Measurements from ENCODE around the gene UBE3C.

DNA sequence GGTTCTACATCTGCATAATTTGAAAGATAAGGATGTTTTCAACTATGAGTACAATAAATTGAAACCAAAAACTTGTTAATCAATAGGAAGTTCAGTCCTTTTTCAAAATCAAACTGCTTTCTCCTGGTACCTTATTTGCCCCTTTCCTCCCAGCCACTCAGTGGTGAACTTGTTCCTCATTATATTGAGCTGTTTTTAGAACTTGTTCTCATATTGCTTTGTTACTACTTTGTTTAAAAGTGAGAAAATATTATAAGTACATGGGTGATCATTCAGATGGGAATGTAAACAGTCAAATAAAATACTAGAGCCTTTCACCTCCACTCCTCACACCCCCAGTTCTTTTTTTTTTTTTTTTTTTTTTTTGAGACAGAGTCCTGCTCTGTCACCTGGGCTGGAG is 17.2 kb downstream of the UBE3C start:
- TF ChIP-seq, protein P1, sequence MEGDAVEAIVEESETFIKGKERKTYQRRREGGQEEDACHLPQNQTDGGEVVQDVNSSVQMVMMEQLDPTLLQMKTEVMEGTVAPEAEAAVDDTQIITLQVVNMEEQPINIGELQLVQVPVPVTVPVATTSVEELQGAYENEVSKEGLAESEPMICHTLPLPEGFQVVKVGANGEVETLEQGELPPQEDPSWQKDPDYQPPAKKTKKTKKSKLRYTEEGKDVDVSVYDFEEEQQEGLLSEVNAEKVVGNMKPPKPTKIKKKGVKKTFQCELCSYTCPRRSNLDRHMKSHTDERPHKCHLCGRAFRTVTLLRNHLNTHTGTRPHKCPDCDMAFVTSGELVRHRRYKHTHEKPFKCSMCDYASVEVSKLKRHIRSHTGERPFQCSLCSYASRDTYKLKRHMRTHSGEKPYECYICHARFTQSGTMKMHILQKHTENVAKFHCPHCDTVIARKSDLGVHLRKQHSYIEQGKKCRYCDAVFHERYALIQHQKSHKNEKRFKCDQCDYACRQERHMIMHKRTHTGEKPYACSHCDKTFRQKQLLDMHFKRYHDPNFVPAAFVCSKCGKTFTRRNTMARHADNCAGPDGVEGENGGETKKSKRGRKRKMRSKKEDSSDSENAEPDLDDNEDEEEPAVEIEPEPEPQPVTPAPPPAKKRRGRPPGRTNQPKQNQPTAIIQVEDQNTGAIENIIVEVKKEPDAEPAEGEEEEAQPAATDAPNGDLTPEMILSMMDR (IDR thresholded peaks at IDR 0.05; ENCODE audit: poor library complexity, severe bottlenecking): no peak
- TF ChIP-seq, protein P2, sequence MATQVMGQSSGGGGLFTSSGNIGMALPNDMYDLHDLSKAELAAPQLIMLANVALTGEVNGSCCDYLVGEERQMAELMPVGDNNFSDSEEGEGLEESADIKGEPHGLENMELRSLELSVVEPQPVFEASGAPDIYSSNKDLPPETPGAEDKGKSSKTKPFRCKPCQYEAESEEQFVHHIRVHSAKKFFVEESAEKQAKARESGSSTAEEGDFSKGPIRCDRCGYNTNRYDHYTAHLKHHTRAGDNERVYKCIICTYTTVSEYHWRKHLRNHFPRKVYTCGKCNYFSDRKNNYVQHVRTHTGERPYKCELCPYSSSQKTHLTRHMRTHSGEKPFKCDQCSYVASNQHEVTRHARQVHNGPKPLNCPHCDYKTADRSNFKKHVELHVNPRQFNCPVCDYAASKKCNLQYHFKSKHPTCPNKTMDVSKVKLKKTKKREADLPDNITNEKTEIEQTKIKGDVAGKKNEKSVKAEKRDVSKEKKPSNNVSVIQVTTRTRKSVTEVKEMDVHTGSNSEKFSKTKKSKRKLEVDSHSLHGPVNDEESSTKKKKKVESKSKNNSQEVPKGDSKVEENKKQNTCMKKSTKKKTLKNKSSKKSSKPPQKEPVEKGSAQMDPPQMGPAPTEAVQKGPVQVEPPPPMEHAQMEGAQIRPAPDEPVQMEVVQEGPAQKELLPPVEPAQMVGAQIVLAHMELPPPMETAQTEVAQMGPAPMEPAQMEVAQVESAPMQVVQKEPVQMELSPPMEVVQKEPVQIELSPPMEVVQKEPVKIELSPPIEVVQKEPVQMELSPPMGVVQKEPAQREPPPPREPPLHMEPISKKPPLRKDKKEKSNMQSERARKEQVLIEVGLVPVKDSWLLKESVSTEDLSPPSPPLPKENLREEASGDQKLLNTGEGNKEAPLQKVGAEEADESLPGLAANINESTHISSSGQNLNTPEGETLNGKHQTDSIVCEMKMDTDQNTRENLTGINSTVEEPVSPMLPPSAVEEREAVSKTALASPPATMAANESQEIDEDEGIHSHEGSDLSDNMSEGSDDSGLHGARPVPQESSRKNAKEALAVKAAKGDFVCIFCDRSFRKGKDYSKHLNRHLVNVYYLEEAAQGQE (IDR thresholded peaks at IDR 0.05; ENCODE audit: borderline replicate concordance): no peak
- TF ChIP-seq EP300 (conservative IDR thresholded peaks at IDR 0.05; ENCODE audit: poor library complexity, severe bottlenecking) (no peak), POLR2AphosphoS5 (IDR thresholded peaks at IDR 0.05) (no peak), EZH2 (IDR thresholded peaks at IDR 0.05; ENCODE audit: borderline replicate concordance, insufficient read depth, low read length, poor library complexity, severe bottlenecking) (no peak), TAF1 (IDR thresholded peaks at IDR 0.05; ENCODE audit: low read depth) (no peak), SMC3 (conservative IDR thresholded peaks at IDR 0.05; ENCODE audit: poor library complexity) (no peak)

Measured in neural cell (in vitro differentiated cells).